Esophagus squamous epithelium (tissue), 5 donors: ENCODE results near the gene HS1BP3. TPM values are rescaled to one million over a fixed set of nuclear protein-coding genes. Genes with fewer than 3 reads are reported as not detected.

Experiments used
- DNase-seq: peaks from one replicate; lab custom pipeline; 2025; lab: John Stamatoyannopoulos, UW
- H3K27ac ChIP-seq, 4 donors: fragments of 200-600 bp; sonication (generic); one replicate each; pipeline ENCODE4 v1.5.1; 2016 to 2019; ENCODE audit warnings: mild to moderate bottlenecking in 1 of 4
- H3K27me3 ChIP-seq, 4 donors: fragments of 200-600 bp; sonication (generic); 1 replicate in 3 of 4; 2 replicates in 1 of 4; pipeline versions ENCODE4 v1.5.1 to v1.6.0; 2017 to 2021; ENCODE audit warnings: antibody characterized with exemption in 1 of 4
- H3K36me3 ChIP-seq, 3 donors: fragments of 200-600 bp; sonication (generic); one replicate each; pipeline ENCODE4 v1.5.1; 2016 to 2019
- H3K4me1 ChIP-seq, 3 donors: fragments of 200-600 bp; sonication (generic); one replicate each; pipeline ENCODE4 v1.5.1; 2017 to 2019
- H3K4me3 ChIP-seq, 4 donors: fragments of 200-600 bp; sonication (generic); 1 replicate in 3 of 4; 2 replicates in 1 of 4; pipeline ENCODE4 v1.5.1; 2016 to 2019; ENCODE audit warnings: mild to moderate bottlenecking in 2 of 4, moderate library complexity in 1 of 4
- H3K9me3 ChIP-seq, 3 donors: fragments of 200-600 bp; sonication (generic); one replicate each; pipeline ENCODE4 v1.5.1; 2016 to 2019
- POLR2A ChIP-seq, 4 donors: fragments of 450-650 bp; IDR thresholded peaks; one replicate each; pipeline ENCODE4 v1.6.1; 2017; ENCODE audit warnings: antibody characterized with exemption in 4 of 4, mild to moderate bottlenecking in 4 of 4, moderate library complexity in 3 of 4
- WGBS, 2 donors: methylation state at CpG; one replicate each; pipeline ENCODE4 v1.1.5; 2018; 5-methylcytosine and 5-hydroxymethylcytosine counted together
- intact Hi-C: fragments of 100-400 bp; cut with DNase I; formaldehyde crosslinking; loops from one replicate; pipeline ENCODE4 v1.15.0; 2022
- total RNA-seq, 4 donors: library from RNA; depleted of rRNA; stranded (reverse); fragments of >200 nt; gene quantifications; one replicate each; pipeline ENCODE4 v1.1.0, GENCODE V29; 2016
- TF ChIP-seq, protein P1 (sequence below), 6 experiments: fragments of 450-650 bp in 4 of 6; fragments of 200-600 bp in 2 of 6; sonication (generic) in 2 of 6; IDR thresholded peaks; one replicate each; pipeline ENCODE4 v1.5.1; 2016 to 2019; ENCODE audit warnings: antibody characterized with exemption in 6 of 6, mild to moderate bottlenecking in 4 of 6, moderate library complexity in 4 of 6
- donor health status: DM: yes; HTN: yes; CAD: no.

Gene HS1BP3
- total RNA-seq, 4 donors from 2014 or later = 7.9 to 22.1 (median 16.9) TPM

DNA sequence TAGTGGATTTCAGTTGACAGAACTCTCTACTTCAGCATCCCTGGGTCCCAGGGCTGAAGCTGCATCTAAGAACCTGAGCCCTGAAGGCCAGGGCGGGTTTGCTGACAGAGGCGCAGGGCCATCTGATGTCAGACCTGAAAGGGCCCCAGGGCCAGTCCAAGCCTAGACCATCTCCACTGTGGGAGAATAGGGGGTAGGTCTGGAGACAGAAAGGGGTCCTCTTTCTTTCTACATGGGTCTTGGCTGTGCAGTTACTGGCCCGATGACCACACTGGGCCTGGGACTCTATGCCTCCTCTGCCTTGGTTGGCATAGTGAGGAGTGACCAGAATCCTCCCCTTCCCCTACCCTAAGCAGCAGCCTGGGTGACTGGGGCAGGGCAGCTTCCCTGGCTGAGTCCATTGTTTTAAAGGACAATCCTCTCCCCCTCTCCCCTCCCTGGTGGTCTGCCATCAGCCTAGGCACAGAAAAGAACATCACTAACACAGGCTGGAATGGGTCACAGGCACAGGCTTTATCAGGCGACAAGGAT lies 34.5 kb downstream of the HS1BP3 start:
- H3K27ac ChIP-seq = peak overlapping the region; percentile 81 to 96 (median 92)
- TF ChIP-seq, protein P1, sequence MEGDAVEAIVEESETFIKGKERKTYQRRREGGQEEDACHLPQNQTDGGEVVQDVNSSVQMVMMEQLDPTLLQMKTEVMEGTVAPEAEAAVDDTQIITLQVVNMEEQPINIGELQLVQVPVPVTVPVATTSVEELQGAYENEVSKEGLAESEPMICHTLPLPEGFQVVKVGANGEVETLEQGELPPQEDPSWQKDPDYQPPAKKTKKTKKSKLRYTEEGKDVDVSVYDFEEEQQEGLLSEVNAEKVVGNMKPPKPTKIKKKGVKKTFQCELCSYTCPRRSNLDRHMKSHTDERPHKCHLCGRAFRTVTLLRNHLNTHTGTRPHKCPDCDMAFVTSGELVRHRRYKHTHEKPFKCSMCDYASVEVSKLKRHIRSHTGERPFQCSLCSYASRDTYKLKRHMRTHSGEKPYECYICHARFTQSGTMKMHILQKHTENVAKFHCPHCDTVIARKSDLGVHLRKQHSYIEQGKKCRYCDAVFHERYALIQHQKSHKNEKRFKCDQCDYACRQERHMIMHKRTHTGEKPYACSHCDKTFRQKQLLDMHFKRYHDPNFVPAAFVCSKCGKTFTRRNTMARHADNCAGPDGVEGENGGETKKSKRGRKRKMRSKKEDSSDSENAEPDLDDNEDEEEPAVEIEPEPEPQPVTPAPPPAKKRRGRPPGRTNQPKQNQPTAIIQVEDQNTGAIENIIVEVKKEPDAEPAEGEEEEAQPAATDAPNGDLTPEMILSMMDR (IDR thresholded peaks at IDR 0.05) = no peak
- TF ChIP-seq POLR2A (IDR thresholded peaks at IDR 0.05) = no peak
- intact Hi-C loops = no loop called here
- no peaks in the 10 kb centered on the region for H3K27me3 ChIP-seq
- WGBS, 2 donors = 40 to 96% methylated on average over 1 to 3 of the region's 4 CpGs
- peaks cover 58 to 100% (median 76%) of the 10 kb centered on the region in 3 donors for H3K4me1 ChIP-seq
- H3K36me3 ChIP-seq = peaks cover 0 to 26% (median 5%) of the 10 kb centered on the region in 3 donors
- no peak for DNase-seq
- no peak overlapping the region for H3K4me3 ChIP-seq
- H3K9me3 ChIP-seq = no peaks in the 10 kb centered on the region

DNA sequence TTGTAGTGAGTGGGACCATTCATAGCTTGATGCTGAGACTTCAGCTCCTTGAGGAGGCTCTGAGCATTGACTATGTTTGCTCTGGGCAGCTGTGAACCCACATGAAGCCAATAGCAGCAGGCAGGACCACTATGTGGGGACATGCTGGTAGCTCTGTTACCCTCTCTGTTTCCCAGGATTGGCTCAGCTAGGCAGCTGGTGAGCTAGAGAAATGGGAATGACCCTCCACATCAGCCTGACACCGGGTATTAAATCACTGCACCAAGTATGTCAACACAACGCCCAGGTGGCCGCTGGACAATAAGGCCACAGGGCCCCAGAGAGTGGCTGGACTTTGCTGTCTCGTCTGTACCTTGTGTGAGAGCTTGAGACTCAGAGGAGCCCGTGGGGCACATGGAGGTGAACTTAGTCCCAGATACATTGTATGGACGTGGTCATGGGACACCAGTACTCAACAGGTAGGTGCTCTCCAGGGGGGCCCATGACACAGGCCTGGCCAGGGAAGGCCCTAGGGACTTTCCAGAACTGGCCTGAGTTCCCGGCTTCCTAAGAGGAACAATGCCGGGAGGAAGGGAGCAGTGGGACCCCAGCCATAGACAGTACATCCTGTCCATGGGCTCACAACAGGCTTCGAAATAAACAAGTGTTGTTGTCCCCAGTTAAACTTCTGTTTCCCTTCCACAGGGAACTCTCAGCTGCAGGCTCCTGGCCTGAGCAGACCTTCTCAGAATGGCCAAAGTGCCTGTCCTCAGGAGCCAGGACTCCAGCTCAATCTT lies 35.2 kb downstream of the HS1BP3 start:
- no peak for DNase-seq
- TF ChIP-seq, protein P1 (IDR thresholded peaks at IDR 0.05) = no peak
- no peak for TF ChIP-seq POLR2A (IDR thresholded peaks at IDR 0.05)
- no peaks in the 10 kb centered on the region for H3K27me3 ChIP-seq
- no peaks in the 10 kb centered on the region for H3K9me3 ChIP-seq
- WGBS, 2 donors = 87 to 100% methylated on average over 1 to 6 of the region's 9 CpGs
- peaks cover 53 to 100% (median 84%) of the 10 kb centered on the region in 3 donors for H3K4me1 ChIP-seq
- no peak overlapping the region for H3K4me3 ChIP-seq
- peaks cover 0 to 19% (median 5%) of the 10 kb centered on the region in 3 donors for H3K36me3 ChIP-seq
- intact Hi-C loops = no loop called here
- peak overlapping the region; percentile 81 to 96 (median 92) for H3K27ac ChIP-seq

DNA sequence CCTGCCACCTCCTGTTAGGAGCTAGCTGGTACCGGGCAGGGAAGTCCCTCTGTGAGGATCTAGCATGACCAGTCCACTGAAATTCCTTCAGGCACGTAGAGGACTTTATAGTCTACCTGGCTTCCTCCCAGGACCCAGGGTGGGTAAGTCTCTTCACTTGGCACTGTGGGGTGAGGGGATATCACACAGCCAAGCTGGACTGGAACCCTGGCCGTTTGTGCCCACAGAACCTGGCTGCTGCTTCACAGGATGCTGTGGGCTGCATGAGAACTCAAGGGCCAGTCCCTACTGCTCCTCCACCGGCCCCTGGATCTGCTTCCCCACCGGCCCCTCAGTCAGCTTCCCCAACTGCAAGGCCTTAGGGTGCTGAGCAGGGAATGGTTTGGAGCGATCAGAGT lies 35.8 kb downstream of the HS1BP3 start:
- no peaks in the 10 kb centered on the region for H3K27me3 ChIP-seq
- no peaks in the 10 kb centered on the region for H3K9me3 ChIP-seq
- H3K4me1 ChIP-seq = peaks cover 51 to 100% (median 87%) of the 10 kb centered on the region in 3 donors
- intact Hi-C loops = no loop called here
- TF ChIP-seq, protein P1 (IDR thresholded peaks at IDR 0.05) = no peak
- WGBS, 2 donors = 73% methylated on average over 5 of the region's 6 CpGs; no CpG with 5 or more reads in 1 of the 2 donors
- H3K27ac ChIP-seq = peak overlapping the region; percentile 81 to 96 (median 92)
- no peak for DNase-seq
- peaks cover 0 to 13% (median 3%) of the 10 kb centered on the region in 3 donors for H3K36me3 ChIP-seq
- H3K4me3 ChIP-seq = no peak overlapping the region

DNA sequence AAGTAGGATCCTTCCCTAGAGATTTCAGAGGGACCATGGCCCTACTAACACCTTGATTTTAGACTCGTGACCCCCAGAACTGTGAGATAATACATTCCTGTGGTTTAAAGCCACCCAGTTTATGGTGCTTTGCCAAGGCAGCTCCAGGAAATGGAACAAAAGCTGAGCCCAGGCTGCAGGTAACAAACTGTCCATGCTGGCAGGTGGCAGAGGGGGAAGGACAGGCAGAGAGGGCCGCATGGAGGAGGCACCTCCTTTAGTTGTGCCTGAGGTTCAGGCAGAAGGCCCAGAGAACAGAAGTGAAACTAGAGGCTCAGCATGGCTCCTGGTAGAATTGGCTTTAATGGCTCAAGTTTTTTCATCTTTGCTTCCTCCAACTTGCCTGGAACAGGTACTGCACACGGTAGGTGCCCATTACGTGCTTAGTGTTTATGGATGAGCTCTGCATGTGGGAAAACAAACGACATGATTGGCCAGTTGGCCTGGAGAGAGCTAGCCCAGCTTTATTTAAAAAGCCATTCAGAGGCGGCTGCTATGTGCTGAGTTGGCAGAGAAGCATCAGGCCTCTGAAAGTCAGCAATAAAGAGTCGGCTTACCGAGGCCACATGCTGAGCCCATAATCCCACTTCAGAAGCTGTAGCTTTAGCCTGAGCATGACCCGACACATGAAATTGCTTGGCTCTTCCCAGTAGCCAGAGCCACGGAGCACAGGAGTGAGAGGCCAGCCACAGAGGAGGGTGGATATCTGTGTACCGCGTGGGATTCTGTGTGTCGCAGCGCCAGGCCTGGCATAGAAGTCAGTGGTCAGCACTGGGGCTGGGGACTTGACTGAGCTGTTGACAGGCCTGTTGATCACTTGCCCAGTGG lies 36.5 kb downstream of the HS1BP3 start:
- peaks cover 55 to 100% (median 91%) of the 10 kb centered on the region in 3 donors for H3K4me1 ChIP-seq
- TF ChIP-seq, protein P1 (IDR thresholded peaks at IDR 0.05) = no peak
- TF ChIP-seq POLR2A (IDR thresholded peaks at IDR 0.05) = no peak
- H3K36me3 ChIP-seq = peaks cover 0 to 7% (median 0%) of the 10 kb centered on the region in 3 donors
- no peaks in the 10 kb centered on the region for H3K27me3 ChIP-seq
- DNase-seq = no peak
- intact Hi-C loops = no loop called here
- no peaks in the 10 kb centered on the region for H3K9me3 ChIP-seq
- H3K27ac ChIP-seq = peak overlapping the region; percentile 81 to 96 (median 92)
- 58 to 68% methylated on average over 7 to 11 of the region's 14 CpGs for WGBS, 2 donors
- H3K4me3 ChIP-seq = no peak overlapping the region
